ENCODE results near the gene ANKRD13A.

DNA sequence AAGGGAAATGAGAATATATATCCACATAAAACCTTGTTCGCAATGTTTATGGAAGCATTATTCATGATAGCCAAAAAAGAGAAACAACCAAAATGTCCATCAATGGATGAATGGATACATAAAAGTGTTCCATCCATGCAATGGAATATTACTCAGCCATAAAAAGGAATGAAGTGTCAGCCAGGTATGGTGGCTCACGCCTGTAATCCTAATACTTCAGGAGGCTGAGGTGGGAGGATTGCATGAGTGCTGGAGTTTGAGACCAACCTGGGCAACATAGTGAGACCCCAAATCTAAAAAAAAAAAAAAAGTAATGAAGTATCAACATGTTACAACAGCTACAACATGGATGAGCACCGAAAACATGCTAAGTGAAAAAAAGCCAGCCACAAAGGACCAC is 72.7 kb downstream of the ANKRD13A start:
- TF ChIP-seq, protein P1, sequence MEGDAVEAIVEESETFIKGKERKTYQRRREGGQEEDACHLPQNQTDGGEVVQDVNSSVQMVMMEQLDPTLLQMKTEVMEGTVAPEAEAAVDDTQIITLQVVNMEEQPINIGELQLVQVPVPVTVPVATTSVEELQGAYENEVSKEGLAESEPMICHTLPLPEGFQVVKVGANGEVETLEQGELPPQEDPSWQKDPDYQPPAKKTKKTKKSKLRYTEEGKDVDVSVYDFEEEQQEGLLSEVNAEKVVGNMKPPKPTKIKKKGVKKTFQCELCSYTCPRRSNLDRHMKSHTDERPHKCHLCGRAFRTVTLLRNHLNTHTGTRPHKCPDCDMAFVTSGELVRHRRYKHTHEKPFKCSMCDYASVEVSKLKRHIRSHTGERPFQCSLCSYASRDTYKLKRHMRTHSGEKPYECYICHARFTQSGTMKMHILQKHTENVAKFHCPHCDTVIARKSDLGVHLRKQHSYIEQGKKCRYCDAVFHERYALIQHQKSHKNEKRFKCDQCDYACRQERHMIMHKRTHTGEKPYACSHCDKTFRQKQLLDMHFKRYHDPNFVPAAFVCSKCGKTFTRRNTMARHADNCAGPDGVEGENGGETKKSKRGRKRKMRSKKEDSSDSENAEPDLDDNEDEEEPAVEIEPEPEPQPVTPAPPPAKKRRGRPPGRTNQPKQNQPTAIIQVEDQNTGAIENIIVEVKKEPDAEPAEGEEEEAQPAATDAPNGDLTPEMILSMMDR (IDR thresholded peaks at IDR 0.05): no peak
- TF ChIP-seq POLR2A (IDR thresholded peaks at IDR 0.05): no peak
